ENCODE measurements around the gene PRKCA. TPM values are rescaled to one million over a fixed set of nuclear protein-coding genes. Genes with fewer than 3 reads are reported as not detected.

PRKCA gene
- total and polyA plus RNA-seq, 4 donors: 3.0 to 14.1 (median 5.4) TPM

GRCh38 chr17:66511135-66511534 is 208.7 kb downstream of the PRKCA start (continued):
- TF ChIP-seq REST (IDR thresholded peaks at IDR 0.05): no peak
- TF ChIP-seq RXRA (IDR thresholded peaks at IDR 0.05): no peak

- no peak overlapping the region for H3K27ac ChIP-seq (ENCODE audit: low read depth in 1 of 2, low read length in 2 of 2)
- no peaks in the 10 kb centered on the region for H3K9me3 ChIP-seq (ENCODE audit: control insufficient read depth in 4 of 4, low read length in 3 of 4)
- H3K4me1 ChIP-seq (ENCODE audit: control insufficient read depth in 4 of 4, insufficient read depth in 4 of 4, low read length in 3 of 4): peaks cover 2 to 9% (median 6%) of the 10 kb centered on the region in 4 donors
- no peaks in the 10 kb centered on the region for H3K27me3 ChIP-seq (ENCODE audit: control insufficient read depth in 4 of 4, insufficient read depth in 4 of 4, low read length in 3 of 4)
- no peak overlapping the region for H3K4me3 ChIP-seq (ENCODE audit: low read depth in 1 of 3, low read length in 3 of 3)
- no peak for DNase-seq (ENCODE audit: low spot score)
- no peak overlapping the region for H3K9ac ChIP-seq (ENCODE audit: low read depth in 1 of 2, low read length in 2 of 2)
- 89% methylated on average over 11 of the region's 11 CpGs for WGBS
- no peak for TF ChIP-seq FOXA2 (IDR thresholded peaks at IDR 0.05)
- peaks cover 0 to 2% (median 0%) of the 10 kb centered on the region in 4 donors for H3K36me3 ChIP-seq (ENCODE audit: control insufficient read depth in 4 of 4, insufficient read depth in 3 of 4, low read depth in 1 of 4, low read length in 3 of 4)
These were observed 211.9 kb downstream of the PRKCA start for GRCh38 chr17:66514227-66514806.

- no peak for DNase-seq (ENCODE audit: low spot score)
- 83% methylated on average over 4 of the region's 4 CpGs for WGBS
- H3K9me3 ChIP-seq (ENCODE audit: control insufficient read depth in 4 of 4, low read length in 3 of 4): no peaks in the 10 kb centered on the region
- no peak overlapping the region for H3K9ac ChIP-seq (ENCODE audit: low read depth in 1 of 2, low read length in 2 of 2)
- peaks cover 0 to 2% (median 0%) of the 10 kb centered on the region in 4 donors for H3K36me3 ChIP-seq (ENCODE audit: control insufficient read depth in 4 of 4, insufficient read depth in 3 of 4, low read depth in 1 of 4, low read length in 3 of 4)
- TF ChIP-seq JUND (IDR thresholded peaks at IDR 0.05) (no peak), FOXA1 (IDR thresholded peaks at IDR 0.05) (no peak), GABPA (IDR thresholded peaks at IDR 0.05 in 1 of 2, conservative IDR thresholded peaks at IDR 0.05 in 1 of 2) (no peak)
- no peak overlapping the region for H3K4me3 ChIP-seq (ENCODE audit: low read depth in 1 of 3, low read length in 3 of 3)
- H3K27ac ChIP-seq (ENCODE audit: low read depth in 1 of 2, low read length in 2 of 2): no peak overlapping the region
- H3K27me3 ChIP-seq (ENCODE audit: control insufficient read depth in 4 of 4, insufficient read depth in 4 of 4, low read length in 3 of 4): no peaks in the 10 kb centered on the region
- peaks cover 2 to 9% (median 6%) of the 10 kb centered on the region in 4 donors for H3K4me1 ChIP-seq (ENCODE audit: control insufficient read depth in 4 of 4, insufficient read depth in 4 of 4, low read length in 3 of 4)
These were observed 213.6 kb downstream of the PRKCA start for GRCh38 chr17:66515974-66516373.

- TF ChIP-seq REST (IDR thresholded peaks at IDR 0.05): no peak
- TF ChIP-seq HNF4A (conservative IDR thresholded peaks at IDR 0.05): peak; percentile 16 to 61
- 50% methylated on average over 9 of the region's 9 CpGs for WGBS
- Histone ChIP-seq H3K27ac (ENCODE audit: low read depth in 1 of 2, low read length in 2 of 2) (peak overlapping the region in 1 of 2 donors; percentile 13), H3K9ac (ENCODE audit: low read depth in 1 of 2, low read length in 2 of 2) (no peak overlapping the region), H3K4me1 (ENCODE audit: control insufficient read depth in 4 of 4, insufficient read depth in 4 of 4, low read length in 3 of 4) (peaks cover 2 to 12% (median 6%) of the 10 kb centered on the region in 4 donors), H3K27me3 (ENCODE audit: control insufficient read depth in 4 of 4, insufficient read depth in 4 of 4, low read length in 3 of 4) (no peaks in the 10 kb centered on the region), H3K9me3 (ENCODE audit: control insufficient read depth in 4 of 4, low read length in 3 of 4) (no peaks in the 10 kb centered on the region), H3K36me3 (ENCODE audit: control insufficient read depth in 4 of 4, insufficient read depth in 3 of 4, low read depth in 1 of 4, low read length in 3 of 4) (peaks cover 0 to 2% (median 0%) of the 10 kb centered on the region in 4 donors), H3K4me3 (ENCODE audit: low read depth in 1 of 3, low read length in 3 of 3) (no peak overlapping the region)
- DNase-seq (ENCODE audit: low spot score): no peak
These were observed 215.1 kb downstream of the PRKCA start for GRCh38 chr17:66517336-66518009.

All from liver (tissue), 9 donors.